Stimulated activated CD4-positive, alpha-beta T cell treated with anti-CD3 and anti-CD28 coated beads, Interleukin-2, amount 100 ng/mL, for 4 hours (primary cell): ENCODE measurements around the gene TPP1.

ENCODE experiments used
- DNase-seq: peaks from one replicate; pipeline ENCODE4 v3.0.0-alpha.2; 2020; ENCODE audit warnings: low read depth

Gene TPP1

GRCh38 chr11:6611092-6611962 is 7.9 kb downstream of the TPP1 start:
- no peak for DNase-seq

- no peak for DNase-seq
Observed at GRCh38 chr11:6610591-6610990, 8.6 kb downstream of the TPP1 start.

- DNase-seq = no peak
Observed at GRCh38 chr11:6609502-6610015, 9.7 kb downstream of the TPP1 start.

- no peak for DNase-seq
Observed at GRCh38 chr11:6608726-6609501, 10.3 kb downstream of the TPP1 start.

GRCh38 chr11:6608011-6608410 is 11.2 kb downstream of the TPP1 start:
- DNase-seq = no peak

- DNase-seq = no peak
Observed at GRCh38 chr11:6607190-6607795, 11.9 kb downstream of the TPP1 start.

- DNase-seq = no peak
Observed at GRCh38 chr11:6606471-6607189, 12.6 kb downstream of the TPP1 start.

GRCh38 chr11:6604790-6605189 is 14.4 kb downstream of the TPP1 start:
- DNase-seq = no peak

GRCh38 chr11:6604081-6604626 is 15.1 kb downstream of the TPP1 start:
- DNase-seq = peak; percentile 44

- peak; percentile 77 for DNase-seq
Observed at GRCh38 chr11:6603287-6604080, 15.7 kb downstream of the TPP1 start, which contains the start of the genes ILK and RRP8. Gene ILK, plus strand, starts transcription at chr11:6603774. Its CDS starts 498 bp downstream, at chr11:6604272. Gene RRP8, minus strand, starts transcription at chr11:6603616. Its CDS starts 114 bp downstream, at chr11:6603502.

- no peak for DNase-seq
Observed at GRCh38 chr11:6602096-6602940, 16.9 kb downstream of the TPP1 start.

- DNase-seq = no peak
Observed at GRCh38 chr11:6601041-6601461, 18.2 kb downstream of the TPP1 start.

GRCh38 chr11:6599881-6600390 is 19.3 kb downstream of the TPP1 start:
- DNase-seq = no peak

- no peak for DNase-seq
Observed at GRCh38 chr11:6599449-6599848, 19.8 kb downstream of the TPP1 start.

- DNase-seq = no peak
Observed at GRCh38 chr11:6598555-6598954, 20.7 kb downstream of the TPP1 start.

GRCh38 chr11:6596239-6596877 is 22.9 kb downstream of the TPP1 start:
- DNase-seq = no peak

GRCh38 chr11:6594142-6594768 is 25.0 kb downstream of the TPP1 start:
- no peak for DNase-seq

GRCh38 chr11:6588018-6588417 is 31.2 kb downstream of the TPP1 start:
- no peak for DNase-seq
